ENCODE data around the gene USH1C.

USH1C gene

DNA sequence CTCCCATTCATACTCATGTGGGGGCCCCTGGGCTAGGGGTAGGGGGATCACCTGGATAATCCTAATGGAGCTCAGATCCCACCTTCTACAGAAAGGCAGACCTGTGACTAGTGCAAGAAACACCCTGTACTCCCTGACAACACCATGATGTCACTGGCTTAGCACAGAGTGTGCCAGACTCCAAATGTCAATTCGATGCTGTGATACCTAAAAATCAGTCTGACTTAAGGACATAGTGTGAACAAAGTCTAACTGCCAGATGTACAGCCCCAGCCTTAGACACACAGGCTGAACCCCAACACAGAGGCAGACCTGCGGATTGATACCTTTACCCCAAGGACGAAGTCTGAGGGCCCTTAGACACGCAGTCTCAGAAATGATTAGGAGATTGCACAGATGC, 76.1 kb downstream of the USH1C start:
- no peak for DNase-seq (ENCODE audit: low read depth)

DNA sequence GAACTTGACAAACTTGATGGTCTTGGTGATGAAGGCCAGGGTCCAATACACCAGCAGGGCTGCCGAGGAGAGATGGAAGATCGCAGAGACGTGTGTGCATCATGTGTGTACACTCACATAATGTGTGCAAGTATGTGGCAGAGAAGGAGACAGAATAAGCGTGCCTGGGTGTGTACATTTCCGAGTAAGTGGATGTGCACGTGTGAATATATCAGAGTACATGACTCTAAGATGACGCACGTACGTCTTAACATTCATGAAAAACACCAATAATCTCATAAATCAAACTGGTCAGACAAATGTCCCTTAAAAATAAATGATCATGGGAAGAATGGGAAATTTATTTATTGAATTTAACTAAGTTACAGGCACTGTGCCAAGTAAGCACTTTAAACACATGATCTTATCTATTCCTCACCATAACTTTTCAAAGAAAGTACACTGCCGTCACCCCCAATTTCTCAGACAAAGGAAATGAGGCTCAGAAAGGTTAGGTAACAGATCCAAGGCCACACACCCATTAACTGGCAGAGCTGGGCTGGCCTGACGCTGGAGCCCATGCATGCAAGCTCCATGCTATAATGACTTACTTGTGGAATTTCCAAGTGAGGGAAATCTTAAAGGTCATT, 80.6 kb downstream of the USH1C start:
- DNase-seq (ENCODE audit: low read depth), result no peak

DNA sequence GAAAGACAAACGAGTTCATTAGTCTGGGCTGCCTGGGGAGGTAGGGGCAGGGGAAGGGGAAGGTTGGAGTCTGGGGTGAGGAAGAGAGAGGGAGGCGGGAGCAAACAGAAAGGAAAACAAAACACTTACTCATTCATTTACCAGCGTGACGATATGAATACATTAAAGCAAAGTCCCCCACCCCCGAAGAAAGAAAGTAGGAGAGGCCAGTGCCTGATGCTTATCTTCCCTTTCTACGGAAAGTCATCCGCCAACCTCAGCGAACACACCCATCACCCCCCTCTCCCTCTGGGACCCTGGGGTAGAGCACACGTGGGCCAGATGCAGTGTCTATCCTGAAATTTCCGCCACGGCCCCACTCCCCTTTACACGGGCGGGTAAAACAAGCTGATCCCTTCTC, 81.3 kb downstream of the USH1C start:
- DNase-seq (ENCODE audit: low read depth), result no peak

DNA sequence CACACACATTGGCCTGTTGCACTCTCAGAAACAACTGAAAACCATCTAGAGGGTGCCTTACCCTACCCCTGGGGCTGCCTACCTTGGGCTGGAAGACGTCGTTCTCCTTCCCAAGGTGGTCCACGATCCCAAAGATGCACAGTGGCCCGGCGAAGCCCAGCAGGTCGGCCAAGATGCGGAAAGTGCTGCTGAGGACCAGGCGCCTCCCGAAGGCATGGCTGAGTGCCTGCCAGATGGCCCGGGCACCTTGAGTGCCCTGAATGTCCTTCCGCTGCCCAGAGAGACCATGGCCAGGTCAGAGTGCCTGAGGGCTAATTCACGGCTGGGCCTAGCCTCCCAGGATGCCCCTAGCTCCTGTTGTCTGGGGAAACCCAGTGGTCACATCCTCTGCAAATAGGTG, 83.8 kb downstream of the USH1C start:
- no peak for DNase-seq (ENCODE audit: low read depth)

DNA sequence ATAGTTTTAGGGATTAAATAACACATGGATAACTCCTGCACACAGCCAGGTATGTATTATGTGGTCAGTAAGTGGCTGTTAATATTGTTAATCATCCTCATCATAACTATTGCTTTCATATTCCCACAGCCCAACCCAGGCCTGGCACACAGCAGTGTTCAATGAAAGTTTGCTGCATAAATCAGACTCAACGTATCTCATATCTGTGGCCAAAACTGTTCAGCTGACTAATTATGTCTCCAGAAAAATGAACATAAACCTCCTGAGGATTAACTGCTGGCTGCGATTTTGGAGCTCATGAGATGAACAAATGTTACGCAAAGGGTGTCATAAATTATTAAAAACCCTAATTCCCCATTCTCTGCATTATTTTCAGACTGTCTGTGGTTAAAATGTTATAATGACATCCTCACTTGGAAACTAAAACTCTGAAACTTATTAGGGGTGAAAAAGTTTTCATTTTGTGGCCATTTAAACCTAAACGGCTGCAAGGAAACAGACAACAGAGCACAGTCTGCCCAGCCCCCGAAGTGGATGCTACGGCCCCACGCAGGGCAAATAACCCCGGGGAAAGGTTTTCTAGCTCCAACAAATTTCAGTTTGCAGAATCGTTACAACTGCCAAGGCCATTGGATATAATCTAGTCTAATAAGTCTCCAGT, 84.8 kb downstream of the USH1C start:
- no peak for DNase-seq (ENCODE audit: low read depth)

DNA sequence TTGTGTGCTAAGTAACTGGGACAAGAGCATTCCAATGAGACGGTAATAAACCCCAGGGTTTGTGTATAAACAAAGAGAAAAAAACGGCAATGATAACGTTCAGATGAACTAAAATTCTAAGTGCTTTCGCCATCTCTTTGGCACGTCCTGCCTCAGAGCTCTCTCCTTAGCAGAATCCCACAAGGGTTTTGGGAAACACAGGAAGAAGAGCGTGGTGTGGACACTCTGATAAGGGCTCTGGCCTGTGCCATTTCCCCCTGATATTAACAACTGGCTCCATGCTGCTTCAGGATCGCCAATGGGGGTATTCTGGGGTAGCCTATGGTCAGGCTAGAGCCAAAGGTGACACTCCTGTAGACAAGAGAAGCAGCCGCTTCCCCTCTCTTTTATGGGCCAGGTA, 85.9 kb downstream of the USH1C start:
- DNase-seq (ENCODE audit: low read depth), result no peak

DNA sequence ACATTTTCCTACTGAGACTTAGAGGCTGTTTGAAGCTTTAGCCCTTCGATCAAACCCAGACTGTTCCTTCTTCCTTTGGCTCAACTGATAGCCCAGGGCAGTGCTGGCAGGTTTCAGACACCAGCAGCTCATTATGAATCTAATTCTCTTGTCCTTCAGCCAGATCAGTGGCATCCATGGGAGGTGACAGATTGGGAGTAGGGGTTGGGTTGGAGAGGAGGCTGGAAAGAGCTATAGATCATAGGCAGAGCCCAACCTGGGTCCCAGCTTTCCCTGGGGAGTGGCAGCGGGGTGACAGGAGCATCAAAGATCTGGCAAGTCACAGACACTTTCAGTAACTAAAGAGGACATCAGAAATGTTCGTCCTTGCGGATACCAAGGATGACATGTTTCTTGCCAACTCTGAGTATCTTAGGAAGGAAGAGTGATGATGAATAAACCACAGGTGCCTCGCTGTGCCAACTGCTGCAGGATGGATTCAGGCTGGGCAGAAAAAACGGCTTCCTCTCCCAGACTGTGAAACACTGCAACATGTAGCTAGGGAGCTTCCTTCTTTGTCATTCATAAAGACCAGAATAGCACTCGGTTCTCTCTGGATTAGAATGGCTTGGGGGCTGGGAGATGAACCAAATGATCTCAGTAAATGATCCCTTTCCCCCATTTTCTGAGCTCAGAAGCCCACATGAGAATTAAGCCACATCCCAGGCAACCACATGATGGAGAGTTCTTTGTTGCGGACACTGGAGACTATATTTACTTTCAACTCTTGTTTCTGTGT, 86.6 kb downstream of the USH1C start:
- no peak for DNase-seq (ENCODE audit: low read depth)

DNA sequence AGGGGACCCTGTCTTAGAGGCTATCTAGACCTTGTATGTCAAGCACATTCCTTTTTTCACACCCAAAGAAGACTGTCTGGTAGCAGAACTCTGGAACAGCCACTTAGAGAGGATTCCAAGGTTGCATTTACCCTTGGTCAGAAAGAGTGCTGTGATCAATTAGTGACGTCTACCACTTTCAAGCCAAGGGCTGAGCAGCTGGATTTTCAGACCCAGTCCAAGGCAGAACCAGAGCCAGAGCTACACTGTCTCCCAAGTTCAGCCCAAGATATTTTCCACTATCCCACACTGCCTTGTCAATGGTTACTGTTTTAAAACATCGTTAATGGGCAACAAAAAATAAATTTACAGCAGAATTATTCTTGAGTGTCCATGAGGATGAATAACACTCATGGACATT, 91.5 kb downstream of the USH1C start:
- no peak for DNase-seq (ENCODE audit: low read depth)

DNA sequence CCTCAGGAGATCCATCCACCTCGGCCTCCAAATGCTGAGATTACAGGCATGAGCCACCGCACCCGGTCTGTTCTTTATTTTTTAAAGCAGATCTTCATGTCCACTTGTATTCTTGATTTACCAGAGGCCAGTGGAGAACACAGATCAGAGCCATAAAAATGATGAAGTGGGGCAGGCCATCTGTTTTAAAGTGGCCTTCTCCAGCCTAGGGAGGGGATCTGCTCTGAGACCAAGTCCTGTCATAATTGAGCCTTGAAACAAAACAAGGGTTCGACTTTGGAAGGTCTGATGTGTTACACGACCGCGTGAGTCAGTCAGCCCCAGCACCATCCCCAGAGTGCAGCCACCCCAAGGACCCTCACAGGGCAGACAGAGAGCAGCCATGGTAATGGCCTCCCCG, 95.1 kb downstream of the USH1C start:
- no peak for DNase-seq (ENCODE audit: low read depth)

DNA sequence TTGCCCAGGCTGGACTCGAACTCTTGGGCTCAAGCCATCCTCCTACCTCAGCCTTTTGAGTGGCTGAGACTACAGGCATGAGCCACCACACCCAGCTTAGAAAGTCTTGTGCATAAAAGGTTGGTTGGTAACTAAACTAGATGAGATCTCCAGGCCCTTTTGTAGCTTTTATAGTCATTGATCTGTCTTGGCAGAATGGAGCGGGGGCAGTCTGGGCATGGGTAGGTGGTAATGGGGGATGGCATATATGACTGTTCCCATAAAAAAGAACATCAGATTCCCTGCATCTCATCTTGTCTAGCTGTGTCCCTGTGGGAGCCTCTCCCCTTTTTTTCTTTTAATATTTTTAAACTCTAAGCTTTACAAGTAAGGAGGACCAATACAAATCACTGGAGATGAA, 97.7 kb downstream of the USH1C start:
- no peak for DNase-seq (ENCODE audit: low read depth)

DNA sequence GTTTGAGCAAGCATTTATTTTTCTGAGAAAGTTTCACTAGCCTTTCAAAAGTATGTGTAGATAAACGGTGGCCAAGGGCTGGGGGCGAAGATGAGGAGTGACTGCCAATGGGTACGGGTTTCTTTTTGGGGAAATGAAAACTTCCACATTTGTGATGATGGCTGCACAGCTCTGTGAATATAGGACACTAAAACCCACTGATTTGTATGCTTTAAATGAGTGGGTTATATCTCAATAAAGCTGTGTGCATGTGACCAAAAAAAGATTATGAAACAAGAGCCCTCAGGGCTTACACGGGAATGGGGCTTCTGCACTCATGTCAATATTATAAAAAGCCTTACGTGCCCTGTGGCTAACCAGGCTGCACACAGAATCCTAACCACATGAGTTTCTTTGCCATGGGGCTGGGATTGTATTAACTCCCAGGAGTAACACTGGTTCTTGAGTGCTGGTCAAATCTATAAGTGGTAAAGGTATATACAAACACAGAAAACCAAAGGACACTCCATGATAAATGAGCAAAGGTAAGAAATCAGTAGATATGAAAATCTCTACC, 98.9 kb downstream of the USH1C start:
- DNase-seq (ENCODE audit: low read depth), result no peak

DNA sequence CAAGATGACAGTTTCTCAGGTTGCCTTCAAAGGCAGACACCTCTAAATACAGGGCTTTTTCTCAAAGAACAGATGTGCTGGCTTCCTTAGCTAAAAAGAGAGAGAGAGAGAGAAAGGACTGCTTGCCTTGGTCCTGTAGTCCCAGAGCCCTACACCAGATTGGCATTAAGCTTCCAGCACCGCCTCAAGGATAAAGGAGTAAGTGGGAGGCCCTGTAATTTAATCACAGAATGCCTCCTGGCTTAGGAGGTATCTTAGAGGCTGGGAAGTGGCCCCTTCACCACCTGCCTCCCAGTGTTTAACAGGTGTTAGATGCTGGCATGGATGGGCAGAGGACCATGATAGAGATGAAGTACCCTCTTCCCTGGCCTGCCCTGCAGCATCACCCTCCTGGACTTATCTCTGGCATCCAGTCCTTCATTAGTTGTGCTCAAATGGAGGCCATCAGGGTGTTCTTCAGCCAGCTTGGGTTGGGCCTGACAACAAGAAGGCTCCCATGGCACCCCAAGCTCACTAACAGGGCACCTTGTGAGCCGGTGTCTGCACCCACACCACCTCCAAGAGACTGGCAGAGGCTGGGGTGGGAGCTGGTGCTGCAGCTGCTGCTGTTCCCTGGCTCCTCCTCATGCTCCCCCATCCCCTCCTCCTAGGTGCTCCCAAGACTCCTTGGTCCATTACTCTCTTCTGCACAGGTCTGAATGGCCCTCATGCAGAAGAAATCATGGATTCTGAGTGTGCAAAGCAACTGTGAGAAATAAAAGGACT, 100.1 kb downstream of the USH1C start:
- DNase-seq (ENCODE audit: low read depth), result no peak
